ENCODE data around the gene ZNF24.

ZNF24 gene

DNA sequence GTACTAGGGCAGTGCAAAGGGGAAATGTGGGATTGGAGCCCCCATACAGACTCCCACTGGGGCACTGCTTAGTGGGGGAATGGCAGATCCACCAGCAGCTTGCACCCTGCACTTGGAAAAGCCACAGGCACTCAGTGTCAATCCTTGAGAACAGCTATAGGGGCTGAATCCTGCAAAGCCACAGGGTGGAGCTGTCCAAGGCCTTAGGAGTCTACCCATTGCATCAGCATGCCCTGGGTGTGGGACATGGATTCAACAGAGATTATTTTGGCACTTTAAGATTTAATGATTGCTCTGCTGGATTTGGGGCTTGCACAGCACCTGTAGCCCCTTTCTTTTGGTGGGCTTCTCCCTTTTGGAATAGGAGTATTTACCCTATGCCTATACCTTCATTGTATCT is 8.6 kb upstream of the ZNF24 start:
- no peak for DNase-seq

DNA sequence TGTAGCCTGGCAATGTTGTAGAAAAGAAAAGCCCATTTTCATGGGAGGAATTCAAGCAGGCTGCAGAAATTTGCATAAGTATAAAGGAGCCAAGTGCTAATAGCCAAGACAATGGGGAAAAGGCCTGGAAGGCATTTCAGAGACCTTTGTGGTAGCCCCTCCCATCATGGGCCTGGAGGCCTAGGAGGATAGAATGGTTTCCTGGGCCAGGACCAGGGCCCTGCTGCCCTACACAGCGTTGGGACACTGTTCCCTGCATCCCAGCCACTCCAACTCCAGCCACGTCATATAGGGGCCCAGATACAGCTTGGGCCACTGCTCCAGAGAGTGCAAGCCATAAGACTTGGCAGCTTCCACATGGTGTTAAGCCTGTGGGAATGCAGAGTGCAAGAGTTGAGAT is 8.1 kb upstream of the ZNF24 start:
- DNase-seq: no peak

DNA sequence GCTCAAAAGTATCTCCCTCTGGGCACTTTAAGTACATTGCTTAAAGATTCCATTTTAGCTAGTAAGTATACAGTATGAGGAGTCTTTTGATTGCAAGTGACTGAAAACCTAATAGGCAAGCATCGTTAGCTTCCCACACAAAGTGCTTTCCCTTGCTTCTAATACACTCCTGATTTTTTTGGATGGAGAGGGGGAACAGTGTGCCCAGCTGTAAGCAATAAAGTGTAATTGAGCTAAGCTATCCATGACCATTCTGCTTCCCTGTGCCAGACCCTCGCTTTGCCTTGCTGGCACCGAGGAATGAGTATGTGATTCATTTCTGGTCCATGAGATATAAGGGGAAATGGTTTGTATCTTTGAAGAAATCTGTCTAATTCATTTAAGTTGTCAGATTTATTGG is 3.8 kb upstream of the ZNF24 start:
- no peak for DNase-seq

DNA sequence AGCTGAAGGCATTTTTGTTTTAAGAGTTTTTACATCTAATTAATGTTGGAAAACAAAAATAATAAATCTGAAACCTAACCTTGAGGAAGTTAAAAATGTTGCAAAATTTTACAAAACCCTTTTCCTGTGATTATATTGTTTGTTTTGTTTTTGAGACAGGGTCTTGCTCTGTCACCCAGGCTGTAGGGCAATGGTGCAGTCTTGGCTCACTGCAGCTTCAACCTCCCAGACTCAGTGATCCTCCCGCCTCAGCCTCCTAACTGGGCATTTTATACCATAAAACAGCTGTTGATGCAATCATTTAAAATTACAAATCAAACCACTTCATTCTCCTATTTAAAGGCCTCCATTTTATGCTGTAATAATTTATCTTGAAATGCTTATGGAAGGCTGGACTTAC is 1.7 kb upstream of the ZNF24 start:
- DNase-seq: no peak

DNA sequence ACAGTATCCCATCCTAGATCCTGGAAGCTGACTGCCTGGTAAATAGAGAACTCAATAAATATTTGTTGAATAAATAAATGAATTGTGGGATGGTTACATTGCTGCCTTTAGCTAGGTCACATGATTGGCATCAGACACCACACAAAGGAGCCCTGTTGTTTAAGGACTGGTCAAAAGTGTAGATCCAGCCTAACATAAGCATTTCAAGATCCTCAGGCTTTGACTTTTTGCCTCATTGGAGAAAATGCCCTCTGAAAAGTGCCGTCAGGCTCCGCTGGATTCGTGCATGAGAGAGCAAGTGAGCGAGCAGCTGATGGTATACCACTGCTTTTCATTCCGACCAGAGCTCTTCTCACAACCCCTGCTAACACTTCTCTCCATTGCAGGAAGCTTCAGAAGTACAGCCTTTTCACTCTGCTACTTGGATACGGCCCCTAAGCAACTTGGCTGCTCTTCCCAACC is 1.3 kb upstream of the ZNF24 start:
- no peak for DNase-seq

DNA sequence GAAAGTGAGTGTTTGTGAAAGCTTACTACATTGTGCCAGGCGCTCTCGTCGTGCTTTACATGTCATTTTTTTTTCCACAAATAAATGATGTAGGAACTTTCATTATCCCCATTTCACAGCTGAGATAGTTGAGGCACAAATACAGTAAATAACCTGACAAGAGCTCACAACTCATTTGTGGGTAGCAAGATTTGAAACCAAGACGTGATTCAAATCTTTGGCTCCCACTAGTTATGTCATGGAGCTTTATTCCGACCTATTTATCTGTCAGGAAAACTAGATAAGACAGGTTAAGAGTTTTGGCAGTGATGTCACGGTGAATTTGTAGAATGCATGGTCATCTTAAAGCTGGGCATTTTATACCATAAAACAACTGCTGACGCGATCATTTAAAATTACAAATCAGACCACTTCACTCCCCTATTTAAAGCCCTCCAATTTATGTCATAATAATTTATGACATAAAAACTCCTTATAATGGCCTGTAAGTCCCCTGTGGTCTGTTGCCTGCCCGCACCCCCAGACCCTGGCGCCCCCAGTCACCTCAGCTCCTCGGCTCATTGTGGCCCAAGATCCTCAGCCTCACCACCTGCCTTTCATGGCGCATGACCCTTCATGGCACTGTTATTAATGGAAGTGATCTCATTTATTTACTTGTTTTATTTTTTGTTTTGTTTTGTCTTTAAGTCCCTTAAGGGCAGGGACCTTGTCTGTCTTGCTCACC is 678 bp upstream of the ZNF24 start:
- no peak for DNase-seq

DNA sequence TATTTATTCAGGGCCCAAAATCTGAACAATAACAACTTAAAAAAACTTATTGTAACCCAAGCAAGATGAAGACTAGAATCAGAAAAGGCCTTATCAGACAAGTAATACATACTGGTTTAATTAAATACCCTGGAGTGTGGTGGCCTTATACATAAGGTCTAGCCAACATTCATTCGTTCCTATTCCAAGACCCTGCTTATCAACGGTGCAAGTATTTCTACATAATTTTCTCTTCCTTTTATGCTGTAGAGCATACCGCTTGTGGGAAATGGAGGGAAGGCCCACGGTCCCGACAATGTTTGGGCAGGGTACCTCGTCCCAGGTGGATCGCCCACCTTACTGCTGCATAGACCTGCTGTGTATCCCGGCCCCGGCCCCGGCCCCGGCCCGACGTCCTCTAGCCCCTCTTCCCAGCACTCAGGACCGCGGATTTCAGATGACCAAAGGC is 708 bp downstream of the ZNF24 start:
- peak in 1 of 2 experiments; percentile 34 for DNase-seq

DNA sequence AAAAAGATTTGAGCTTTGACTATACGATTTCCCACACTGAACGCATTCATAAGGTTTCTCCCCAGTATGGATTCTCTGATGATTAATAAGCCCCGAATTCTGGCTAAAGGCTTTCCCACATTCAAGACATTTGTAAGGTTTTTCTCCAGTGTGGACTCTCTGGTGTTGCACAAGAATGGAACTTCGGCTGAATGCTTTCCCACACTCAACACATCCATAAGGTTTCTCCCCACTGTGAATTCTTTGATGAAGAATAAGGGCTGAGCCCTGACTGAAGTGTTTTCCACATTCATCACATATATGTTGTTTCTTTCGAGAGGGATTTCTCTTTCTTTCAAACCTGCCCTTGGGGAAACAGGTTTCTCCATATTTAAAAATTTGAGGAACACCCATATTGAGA is 6.9 kb downstream of the ZNF24 start:
- DNase-seq: no peak

DNA sequence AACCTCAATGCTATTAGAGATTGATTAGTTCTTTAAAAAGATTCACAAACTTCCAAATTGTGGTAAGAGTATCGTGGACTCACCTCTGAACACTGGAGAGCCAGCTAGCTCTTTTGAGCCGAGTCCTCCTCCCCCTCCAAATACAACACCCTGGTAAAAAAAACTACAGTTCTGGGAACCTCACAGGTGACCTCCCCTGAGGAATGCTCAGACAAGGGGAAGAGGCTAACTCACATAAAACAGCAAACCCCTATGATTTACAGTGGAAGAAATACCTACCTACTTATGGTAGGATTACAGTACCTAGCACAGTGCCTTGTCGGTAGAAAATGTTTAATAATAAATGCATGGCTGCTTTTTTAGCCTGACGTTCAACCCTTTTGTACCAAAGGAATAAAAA is 8.4 kb downstream of the ZNF24 start:
- DNase-seq: no peak

DNA sequence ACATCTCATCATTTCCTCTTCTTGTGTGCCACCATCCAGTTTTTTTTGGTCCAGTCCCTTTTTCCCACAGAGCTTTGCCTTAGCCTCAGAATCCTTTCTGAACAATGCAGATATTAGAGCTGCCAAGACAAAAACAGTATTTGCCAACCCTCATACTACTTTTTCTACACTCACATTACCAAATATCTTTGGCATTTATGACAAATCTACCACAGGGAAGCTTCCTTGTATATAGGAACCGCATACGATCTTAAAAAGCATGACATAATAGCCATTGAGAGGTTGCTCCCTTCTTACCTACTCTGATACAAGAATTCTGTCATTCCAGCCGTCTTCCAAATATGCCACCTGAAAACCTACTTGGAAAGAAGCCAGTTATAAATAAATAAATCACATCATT is 9.4 kb downstream of the ZNF24 start:
- no peak for DNase-seq

DNA sequence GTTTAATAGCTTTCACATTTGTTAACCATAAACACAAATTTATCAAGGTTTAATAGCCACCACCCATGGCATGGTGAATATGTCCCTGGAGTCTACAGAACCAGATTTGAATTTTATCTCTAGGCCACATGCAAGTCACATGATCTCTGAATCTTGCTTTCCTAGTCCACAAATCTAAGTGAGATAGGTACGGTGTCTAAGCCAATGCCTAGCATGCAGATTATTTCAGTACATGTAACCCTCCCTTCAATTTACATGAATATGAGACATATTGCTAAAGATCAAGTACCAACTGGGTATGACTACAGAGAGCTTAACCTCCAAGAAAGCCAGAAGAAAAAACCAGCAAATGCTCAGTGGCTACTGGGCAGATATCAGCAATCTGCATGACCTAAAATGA is 10.0 kb downstream of the ZNF24 start:
- DNase-seq: no peak

DNA sequence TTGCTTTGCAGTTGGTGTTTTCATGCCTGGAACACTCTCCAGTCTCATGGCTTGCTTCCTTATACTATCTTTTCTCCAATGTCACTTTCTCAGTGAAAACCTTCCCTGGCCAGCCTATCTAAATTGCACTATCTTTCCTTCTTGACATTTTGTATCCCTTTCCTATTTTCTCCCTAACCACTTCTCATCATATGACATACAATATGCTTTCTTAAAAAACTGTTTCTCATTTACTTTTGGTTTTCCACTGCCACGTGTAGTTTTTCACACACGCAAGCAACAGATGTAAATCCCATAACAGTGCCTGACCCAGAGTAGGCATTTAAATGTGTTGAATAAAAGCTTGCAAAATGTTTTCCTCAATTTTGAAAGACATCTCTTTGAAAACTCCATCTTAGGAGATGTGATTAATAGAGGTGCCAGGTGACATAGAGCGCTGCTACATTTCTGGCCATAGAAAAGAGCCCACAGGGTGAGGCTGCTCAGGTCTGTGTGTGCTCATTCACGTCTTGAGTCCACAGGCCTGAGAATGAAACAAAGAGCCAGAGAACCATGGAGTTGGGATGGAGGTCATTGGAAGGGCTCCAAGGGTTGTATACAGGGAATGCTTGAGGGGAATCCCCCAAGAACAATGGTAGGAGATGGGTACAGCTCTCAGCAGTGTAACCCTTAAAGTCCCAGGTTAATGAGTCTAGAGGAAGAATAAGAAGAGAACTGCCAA is 12.7 kb downstream of the ZNF24 start:
- no peak for DNase-seq

DNA sequence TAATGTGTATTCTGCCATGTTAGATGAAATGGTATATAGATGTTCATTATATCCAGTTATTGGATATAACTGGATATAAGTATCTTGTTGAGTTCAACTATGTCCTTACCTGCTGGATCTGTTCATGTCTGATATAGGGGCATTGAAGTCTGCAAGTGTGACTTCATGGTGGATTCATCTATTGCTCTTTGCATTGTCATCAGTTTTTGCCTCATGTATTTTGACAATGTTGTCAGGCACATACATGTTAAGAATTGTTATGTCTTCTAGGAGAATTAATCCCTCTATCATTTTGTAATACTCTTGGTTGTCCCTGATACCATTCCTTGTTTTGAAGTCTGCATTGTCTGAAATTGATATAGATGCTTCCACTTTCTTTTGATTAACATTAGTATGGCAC is 15.4 kb downstream of the ZNF24 start:
- DNase-seq: no peak

DNA sequence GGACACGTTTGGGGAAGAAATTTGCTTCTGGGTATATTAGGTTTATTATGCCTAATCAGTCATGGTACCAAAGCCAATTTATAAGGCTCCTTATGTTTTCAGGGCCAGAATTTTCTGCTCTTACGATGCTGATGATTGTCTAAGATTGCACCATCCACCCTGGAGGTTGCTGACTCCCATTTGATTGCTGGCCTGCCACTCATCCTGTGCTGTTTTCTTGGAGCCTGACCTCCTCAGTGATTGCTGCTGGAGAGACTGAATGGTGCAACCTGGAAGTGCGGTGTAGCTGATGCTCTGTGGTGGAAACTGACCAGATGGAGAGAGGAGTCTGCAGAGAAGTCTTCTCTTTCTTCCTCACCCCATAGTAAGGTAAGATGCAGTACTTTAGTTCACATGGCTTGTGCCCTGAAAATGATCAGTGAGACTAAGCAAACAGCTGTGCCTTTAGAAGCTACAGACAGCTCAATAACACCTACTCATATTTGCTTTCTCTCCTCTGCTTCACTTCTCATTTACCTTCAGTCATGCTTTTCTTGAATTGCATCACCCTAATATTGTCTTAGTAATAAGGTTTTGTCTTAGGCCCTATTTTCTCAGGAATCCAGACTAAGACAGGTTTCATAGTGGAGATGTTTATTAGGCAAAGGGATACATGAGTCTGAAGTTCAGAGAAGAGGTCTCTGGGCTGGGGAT is 17.4 kb downstream of the ZNF24 start:
- no peak for DNase-seq

DNA sequence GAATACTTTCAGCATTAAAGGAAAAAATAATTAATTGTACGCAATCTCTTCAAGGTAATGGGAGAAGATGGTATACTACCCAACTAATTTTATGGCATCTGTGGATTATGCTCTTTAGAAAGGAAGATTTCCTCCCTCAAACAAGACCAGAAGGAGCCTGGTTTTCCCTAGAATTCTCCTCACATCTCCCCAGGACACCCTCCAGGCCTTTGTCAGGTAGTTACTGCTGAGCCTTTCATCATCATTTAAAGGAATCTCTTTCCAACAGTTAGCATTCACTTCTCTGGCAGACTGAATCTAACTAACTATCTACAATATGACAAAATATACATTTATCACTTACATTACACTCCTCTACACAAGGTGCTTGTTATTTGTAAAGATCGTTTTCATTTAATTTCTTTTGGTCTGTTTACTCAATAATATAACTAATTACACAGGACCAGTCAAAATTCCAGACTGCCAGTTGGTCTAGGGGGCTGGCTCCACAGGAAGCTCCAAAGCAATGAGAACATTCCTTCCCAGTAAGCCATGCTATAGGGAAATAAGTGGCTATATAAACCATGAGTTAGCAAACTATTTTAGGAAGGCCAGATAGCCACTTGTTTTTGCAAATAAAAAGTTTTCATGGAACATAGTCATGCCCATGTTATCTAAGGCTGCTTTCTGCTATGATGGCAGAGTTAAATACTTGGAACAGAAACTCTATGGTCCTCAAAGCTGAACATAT is 19.1 kb downstream of the ZNF24 start:
- DNase-seq: no peak

DNA sequence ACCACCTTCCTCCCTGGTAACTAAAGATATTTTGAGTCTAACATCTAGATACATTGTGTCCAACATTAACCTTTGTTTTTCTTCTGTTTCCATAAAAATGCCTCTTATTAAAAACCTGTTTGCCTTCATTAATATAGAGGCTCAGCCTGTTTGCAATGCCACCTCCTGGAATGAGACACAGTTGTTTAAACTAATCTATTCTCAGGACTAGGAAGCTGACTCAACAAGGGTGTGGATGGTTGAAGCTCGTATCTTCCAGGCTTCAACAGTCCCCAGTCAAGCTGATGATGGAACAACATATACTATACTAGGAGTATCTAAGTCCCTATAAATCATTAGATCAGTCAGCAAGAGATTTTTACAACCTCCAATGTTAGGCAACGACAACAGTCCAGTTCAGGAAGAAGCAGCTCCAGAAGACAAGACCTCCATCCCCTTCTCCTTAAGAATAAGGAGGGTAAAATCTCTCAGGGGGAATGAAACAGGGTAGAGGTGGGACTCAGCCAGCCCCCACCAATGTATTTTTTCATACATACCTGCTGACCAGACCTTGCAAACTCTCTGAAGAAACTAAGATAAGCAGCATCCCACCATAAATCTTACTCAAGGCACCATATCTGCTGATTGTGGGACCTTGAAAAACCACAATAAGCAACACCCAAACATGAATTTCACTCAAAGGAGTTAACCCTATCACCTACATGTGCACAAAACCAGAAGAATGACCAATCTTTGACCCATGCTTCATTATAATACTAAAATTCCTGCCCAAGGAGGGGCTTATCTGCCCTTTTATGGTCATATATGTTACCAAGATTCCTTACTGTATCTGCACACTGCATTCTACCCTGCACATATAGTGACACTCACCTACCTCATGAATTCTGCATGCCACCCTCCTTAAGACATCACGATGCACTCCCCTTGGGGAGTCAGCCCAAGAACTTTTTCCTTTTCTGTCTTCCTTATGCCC is 21.4 kb downstream of the ZNF24 start:
- peak in 1 of 2 experiments; percentile 11 for DNase-seq

DNA sequence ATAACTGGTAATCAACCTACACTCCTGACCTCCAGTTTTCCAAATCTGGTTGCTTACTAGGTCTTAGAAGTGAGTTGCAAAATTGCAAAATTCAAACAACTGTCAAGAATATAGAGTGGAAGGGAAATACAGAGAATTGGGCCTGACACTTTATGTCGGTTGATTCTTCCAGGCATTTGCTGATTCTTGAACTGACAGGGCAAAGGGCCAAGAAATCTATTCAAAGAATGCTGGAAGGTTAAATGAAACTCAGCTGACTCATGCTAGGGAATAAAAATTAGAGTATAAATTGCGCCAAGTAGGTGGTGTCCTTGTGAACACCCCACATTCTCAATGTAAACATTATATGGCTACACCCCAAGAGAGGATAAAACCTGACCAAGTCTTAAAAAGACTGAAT is 32.7 kb downstream of the ZNF24 start:
- no peak for DNase-seq

DNA sequence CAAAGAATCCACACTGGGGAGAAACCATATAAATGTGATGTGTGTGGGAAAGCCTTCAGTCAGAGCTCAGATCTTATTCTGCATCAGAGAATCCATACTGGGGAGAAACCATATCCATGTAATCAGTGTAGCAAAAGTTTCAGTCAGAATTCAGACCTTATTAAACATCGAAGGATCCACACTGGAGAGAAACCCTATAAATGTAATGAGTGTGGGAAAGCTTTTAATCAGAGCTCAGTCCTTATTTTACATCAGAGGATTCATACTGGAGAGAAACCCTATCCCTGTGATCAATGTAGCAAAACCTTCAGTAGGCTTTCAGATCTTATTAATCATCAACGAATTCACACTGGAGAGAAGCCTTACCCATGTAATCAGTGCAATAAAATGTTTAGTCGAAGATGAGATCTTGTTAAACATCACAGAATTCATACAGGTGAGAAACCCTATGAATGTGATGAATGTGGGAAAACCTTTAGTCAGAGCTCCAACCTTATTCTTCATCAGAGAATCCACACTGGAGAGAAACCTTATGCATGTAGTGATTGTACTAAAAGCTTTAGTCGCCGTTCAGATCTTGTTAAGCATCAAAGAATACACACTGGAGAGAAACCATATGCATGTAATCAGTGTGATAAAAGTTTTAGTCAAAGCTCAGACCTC is 37.5 kb downstream of the ZNF24 start:
- DNase-seq: no peak

DNA sequence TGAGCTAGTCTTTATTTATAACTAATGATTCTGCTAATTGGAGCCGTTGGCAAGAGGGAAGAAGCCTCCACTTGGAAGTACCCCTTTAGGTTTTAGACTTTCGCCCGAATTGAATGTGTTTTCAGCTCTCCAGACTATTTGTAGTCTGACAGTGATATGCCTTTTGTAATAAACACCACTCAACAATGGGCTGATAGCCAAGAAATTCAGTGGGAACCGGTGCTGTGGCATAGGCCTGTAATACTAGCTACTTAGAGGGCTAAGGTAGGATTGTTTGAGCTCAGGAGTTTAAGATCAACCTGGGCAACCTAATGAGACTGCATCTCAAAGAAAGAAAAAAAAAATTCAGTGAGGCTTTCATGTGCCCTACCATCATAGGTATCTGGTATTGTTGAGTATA is 40.6 kb downstream of the ZNF24 start:
- no peak for DNase-seq

DNA sequence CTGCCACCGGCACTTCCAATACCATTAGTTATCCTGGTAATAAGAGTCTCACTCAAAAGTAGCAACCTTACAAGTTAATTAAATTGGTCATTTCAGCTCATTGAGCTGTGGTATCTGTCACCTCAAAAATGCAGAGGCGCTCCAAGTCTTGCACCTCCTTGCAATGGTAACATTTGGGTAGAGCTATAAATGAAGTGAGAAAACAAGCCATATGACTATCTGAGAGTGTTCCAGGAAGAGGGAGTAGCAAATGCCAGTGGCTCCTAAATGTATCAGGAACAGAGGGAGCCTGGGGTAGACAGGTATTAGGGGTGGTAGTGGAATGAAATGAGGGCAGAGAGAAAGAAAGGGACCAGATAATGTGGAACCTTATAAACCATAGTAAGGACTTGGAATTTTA is 48.2 kb downstream of the ZNF24 start:
- DNase-seq: no peak

DNA sequence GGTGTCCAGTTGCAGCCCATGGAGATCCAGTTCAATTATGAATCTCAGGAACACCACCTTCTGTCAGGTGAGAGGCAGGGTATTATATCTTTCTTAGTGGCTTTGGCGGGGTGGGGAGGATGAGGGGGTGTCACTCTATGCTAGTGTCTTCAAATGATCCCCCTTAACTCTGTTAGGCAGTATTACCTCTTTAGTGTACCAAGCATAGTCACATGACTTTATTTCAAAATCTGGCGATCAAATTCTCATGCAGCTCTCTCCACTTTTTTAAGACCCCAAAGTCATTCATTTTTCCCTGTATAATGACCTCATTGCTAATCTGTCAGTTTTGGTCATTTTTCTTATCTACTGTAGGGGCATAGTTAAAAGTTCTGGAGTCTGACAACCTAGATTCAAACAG is 53.1 kb downstream of the ZNF24 start:
- no peak for DNase-seq
